GM10266 (cell line): ENCODE measurements around the gene NIPAL1.
"Not testable (repeated sequence)": the region's sequence is repeated elsewhere in the genome, so short reads cannot be mapped to it uniquely, and the experiment has no call there.

ENCODE experiments used
- DNase-seq: peaks from one replicate; pipeline ENCODE4 v3.0.0; 2012; ENCODE audit errors: extremely low spot score
- TF ChIP-seq, protein P1 (sequence below): IDR thresholded peaks from 2 replicates; pipeline ENCODE4 v1.5.1; 2012; ENCODE audit warnings: mild to moderate bottlenecking, low read depth; ENCODE audit not compliant: control insufficient read depth, insufficient read depth; ENCODE audit errors: missing control alignments

The NIPAL1 gene

DNA sequence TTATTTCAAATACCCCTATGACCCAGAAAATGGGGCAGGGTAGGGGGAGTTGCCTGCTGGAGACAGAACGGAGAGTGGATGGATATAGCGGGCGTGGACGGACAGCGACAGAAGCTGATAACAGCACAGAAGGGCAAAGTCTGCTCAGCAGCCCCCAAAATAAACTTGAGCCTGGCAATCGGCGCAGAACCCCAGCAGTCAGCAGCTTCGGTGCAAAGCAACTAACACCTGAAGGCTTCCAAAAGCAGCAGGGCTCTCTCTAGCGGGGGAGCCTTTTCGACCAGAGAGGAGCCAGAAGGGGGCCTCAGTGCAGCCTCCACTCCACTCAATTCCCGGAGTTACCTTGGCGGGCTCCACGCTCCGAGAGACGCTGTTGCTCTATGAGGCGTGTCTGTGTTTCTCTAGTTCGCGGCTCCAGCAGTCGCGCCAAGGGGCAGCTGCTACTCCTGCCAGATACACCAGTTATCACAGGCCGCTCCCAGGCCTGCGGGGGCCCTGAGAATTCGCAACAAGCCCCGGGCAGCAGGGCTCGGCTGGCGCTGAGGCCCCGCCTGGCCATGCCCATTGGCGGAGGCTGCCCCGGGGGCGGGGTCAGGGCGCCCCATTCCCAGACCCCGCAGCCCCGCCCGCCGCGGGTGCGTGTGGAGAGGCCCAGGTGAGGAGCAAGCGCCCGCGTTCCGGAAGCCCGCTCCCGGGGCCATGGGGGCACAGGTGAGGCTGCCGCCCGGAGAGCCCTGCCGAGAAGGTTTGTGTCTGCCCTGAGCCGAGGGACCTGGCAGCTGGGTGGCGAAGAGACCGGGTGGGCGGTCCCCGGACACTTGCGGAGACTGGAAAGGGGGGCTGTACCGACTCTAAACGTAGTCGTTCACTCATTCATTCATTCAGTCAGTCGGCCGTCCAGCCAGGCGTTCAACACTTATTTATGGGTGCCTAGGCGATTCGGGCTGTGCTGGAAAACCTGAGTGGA is at the start of gene NIPAL1, which contains the start of gene CNGA1:
Gene NIPAL1 (plus strand): TSS at position 632 of the 967 bp plus-strand sequence. CDS start 68 bp downstream, at position 700.
Gene CNGA1 (minus strand): TSS at position 541 of the 967 bp plus-strand sequence. CDS start 63,992 bp downstream, outside the sequence.
- peak; percentile 87 for DNase-seq
- TF ChIP-seq, protein P1, sequence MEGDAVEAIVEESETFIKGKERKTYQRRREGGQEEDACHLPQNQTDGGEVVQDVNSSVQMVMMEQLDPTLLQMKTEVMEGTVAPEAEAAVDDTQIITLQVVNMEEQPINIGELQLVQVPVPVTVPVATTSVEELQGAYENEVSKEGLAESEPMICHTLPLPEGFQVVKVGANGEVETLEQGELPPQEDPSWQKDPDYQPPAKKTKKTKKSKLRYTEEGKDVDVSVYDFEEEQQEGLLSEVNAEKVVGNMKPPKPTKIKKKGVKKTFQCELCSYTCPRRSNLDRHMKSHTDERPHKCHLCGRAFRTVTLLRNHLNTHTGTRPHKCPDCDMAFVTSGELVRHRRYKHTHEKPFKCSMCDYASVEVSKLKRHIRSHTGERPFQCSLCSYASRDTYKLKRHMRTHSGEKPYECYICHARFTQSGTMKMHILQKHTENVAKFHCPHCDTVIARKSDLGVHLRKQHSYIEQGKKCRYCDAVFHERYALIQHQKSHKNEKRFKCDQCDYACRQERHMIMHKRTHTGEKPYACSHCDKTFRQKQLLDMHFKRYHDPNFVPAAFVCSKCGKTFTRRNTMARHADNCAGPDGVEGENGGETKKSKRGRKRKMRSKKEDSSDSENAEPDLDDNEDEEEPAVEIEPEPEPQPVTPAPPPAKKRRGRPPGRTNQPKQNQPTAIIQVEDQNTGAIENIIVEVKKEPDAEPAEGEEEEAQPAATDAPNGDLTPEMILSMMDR = peak; percentile 61

DNA sequence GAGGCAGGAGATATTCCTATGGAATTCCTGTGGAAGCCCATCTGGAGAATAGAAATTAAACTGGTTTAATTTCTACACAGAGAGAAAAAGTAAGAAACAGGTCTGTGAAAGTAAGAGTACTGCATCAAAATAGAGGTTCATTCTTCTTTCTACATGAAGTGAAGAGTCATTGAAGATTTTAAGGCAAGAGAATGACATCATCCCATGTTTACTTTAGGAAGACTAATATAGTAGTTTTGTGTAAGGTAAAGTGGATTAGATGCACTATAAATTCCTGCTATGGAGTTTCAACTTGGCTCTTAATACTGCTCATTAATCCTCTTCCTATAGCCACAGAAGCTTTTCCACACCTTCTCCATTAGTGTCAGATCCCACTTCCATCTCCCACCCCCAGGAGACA is 47.7 kb upstream of the NIPAL1 start:
- DNase-seq = no peak

DNA sequence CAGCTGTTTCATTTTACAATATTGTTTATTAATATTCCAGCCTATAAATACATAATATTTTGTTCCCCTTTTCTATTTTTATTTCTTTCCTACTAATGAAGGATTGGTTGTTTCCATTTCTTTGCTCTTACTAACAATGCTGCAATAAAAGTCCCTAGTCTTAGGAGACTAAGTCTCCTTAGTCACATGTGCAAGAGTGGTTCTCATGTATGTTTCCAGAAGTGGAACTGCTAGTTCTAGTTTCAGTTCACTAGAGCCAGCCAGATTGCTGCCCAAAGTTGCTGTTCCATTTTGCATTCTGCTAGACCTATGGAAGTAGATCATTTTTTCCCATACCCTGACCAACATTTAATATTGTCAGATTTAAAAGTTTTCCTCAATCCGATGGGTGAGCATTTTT is 44.4 kb upstream of the NIPAL1 start:
- DNase-seq = peak; percentile 27
- TF ChIP-seq, protein P1 = no peak

More for the DNA sequence above, 47.7 kb upstream of the NIPAL1 start:
- TF ChIP-seq, protein P1 = no peak

DNA sequence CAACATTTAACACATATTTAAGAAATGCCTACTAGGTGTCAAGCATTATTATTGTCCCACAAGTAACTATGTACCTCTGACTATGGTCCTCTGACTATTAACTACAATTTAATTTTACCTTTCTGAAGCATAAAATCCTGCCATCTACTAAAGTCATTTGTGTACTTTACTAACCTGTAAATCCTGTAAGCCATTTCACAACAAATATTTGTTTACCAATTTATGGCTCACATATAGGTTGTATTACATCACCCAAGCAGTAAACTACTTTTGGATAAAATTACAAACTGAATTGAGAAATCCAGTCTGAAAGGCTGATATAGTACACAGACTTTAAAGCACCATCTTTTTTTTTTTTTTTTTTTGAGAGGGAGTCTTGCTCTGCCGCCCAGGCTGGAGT is 43.9 kb upstream of the NIPAL1 start:
- no peak for DNase-seq
- TF ChIP-seq, protein P1 = no peak

DNA sequence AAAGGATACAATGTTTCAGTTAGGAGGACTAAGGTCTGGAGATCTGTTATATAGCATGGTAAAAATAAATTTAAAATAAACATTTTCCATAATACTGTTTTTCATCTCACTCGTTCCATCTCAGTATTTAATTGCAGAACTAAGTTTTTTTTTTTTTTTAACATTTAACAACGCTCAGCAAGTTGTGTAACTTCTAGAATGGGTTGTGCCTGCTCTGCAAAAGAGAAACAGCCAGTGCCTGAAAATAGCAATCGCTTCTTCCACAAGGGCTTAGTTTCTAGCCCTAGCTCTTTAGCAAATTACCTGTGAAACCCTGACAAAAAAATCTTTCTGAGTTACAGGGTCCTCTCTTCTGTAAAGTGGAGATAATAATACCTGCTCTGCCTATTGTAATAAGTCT is 42.0 kb upstream of the NIPAL1 start:
- no peak for DNase-seq
- TF ChIP-seq, protein P1 = no peak

DNA sequence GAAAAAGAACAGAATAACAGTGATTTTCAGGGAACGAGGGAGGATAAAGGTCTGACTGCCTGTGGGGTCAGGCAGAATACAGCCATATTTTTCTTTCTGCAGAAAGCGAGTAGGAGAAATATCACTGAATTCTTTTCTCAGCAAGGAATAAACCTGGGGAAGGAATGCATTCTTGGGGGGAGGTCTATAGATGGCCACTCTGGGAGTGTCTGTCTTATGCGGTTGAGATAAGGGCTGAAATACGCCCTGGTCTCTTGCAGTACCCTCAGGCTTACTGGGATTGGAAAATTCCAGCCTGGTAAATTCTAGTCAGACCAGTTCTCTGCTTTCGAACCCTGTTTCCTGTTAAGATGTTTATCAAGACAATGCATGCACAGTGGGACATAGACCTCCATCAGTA is 26.4 kb upstream of the NIPAL1 start:
- TF ChIP-seq, protein P1 = no peak
- no peak for DNase-seq

DNA sequence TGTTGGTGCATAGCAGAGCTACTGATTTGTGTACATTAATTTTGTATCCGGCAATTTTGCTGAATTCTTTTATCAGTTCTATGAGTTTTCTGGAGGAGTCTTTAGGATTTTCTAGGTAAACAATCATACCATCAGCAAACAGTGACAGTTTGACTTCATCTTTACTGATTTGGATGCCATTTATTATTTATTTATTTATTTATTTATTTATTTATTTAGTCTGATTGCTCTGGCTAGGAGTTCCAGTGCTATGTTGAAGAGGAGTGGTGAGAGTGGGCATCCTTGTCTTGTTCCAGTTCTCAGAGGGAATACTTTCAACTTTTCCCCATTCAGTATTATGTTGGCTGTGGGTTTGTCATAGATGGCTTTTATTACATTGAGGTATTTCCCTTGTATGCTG is 24.1 kb upstream of the NIPAL1 start:
- not testable (repeated sequence) for DNase-seq
